Ectodermal cell (in vitro differentiated cells): ENCODE measurements around the gene GRIN3B.
"Not testable (repeated sequence)": the region's sequence is repeated elsewhere in the genome, so short reads cannot be mapped to it uniquely, and the experiment has no call there.

ENCODE experiments used
- H3K27ac ChIP-seq: 2 replicates; pipeline ENCODE4 v1.7.0; 2013; ENCODE audit warnings: mild to moderate bottlenecking, low read depth, low read length; ENCODE audit not compliant: insufficient read depth, poor library complexity, severe bottlenecking
- H3K27me3 ChIP-seq: 2 replicates; pipeline ENCODE4 v1.7.0; 2013; ENCODE audit warnings: mild to moderate bottlenecking, low read length; ENCODE audit not compliant: insufficient read depth, control insufficient read depth, poor library complexity, severe bottlenecking
- H3K36me3 ChIP-seq: one replicate; pipeline ENCODE4 v1.7.0; 2013; ENCODE audit warnings: low read length; ENCODE audit not compliant: control insufficient read depth, insufficient read depth
- H3K4me1 ChIP-seq: one replicate; pipeline ENCODE4 v1.7.0; 2013; ENCODE audit warnings: low read length; ENCODE audit not compliant: control insufficient read depth, insufficient read depth
- H3K4me3 ChIP-seq: 2 replicates; pipeline ENCODE4 v1.7.0; 2013; ENCODE audit warnings: low read depth, low read length, control low read depth; ENCODE audit not compliant: insufficient read depth
- H3K9me3 ChIP-seq: 2 replicates; pipeline ENCODE4 v1.7.0; 2013; ENCODE audit warnings: mild to moderate bottlenecking, low read length, moderate library complexity; ENCODE audit not compliant: control insufficient read depth
- WGBS, 2 experiments: methylation state at CpG; one replicate each; pipeline ENCODE4 v1.1.7; 2013; ENCODE audit warnings: missing lambda C conversion rate in 2 of 2; 5-methylcytosine and 5-hydroxymethylcytosine counted together

GRIN3B gene

DNA sequence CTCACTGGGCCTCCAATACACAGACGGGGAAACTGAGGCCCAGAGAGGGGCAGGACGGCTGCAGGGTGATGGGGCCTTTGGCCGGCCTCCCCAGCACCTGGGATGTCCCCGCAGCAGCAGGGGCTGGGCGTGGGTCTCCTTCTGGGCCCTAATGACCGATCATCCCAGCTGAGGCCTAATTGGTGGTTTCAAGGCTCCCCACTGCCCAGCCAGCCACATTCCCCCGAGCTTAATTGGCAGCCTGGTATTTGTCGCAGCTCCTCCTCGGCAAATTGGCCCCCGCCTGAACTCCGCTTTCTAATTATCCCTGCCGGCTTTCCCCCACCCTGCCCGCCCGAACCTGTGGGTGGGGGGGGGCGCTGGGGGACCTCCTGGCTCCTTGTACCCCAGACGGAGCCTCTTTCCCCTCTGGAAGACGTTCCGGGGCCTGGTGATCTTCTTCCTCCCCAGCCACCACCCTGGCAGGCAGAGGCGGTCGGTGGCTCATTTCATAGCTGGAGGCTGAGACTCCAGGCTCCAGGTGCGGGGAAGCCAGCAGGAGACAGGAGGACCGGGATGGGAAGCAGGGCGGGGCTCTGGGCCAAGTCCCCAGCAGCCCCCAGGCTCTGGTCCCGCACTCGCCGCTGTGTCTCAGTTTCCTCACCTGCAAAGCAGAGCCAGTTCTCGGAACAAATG, 43.3 kb upstream of the GRIN3B start:
- H3K4me3 ChIP-seq, result no peak overlapping the region
- H3K27ac ChIP-seq, result peak overlapping the region; percentile 82
- H3K27me3 ChIP-seq, result no peaks in the 10 kb centered on the region
- H3K9me3 ChIP-seq, result no peaks in the 10 kb centered on the region
- 33 to 35% methylated on average over 27 of the region's 27 CpGs for WGBS, 2 experiments
- H3K4me1 ChIP-seq, result peaks cover 59% of the 10 kb centered on the region
- no peaks in the 10 kb centered on the region for H3K36me3 ChIP-seq

DNA sequence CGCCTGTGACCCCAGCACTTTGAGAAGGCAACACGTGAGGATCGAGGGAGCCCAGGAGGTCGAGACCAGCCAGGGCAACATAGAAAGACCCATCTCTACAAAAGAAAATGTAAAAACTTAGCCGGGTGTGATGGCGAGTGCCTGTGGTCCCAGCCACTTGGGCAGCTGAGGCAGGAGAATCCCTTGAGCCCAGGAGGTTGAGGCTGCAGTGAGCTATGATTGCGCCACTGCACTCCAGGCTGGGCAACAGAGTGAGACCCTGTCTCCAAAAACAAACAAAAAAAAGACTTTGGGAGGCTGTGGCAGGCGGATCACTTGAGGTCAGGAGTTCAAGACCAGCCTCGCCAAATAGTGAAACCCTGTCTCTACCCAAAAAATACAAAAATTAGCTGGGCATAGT, 42.6 kb upstream of the GRIN3B start:
- H3K9me3 ChIP-seq, H3K36me3 ChIP-seq, H3K4me3 ChIP-seq, H3K27me3 ChIP-seq: not testable (repeated sequence)
- 92 to 93% methylated on average over 9 of the region's 9 CpGs for WGBS, 2 experiments
- Histone ChIP-seq H3K4me1 (peaks cover 57% of the 10 kb centered on the region), H3K27ac (peak overlapping the region; percentile 82)

DNA sequence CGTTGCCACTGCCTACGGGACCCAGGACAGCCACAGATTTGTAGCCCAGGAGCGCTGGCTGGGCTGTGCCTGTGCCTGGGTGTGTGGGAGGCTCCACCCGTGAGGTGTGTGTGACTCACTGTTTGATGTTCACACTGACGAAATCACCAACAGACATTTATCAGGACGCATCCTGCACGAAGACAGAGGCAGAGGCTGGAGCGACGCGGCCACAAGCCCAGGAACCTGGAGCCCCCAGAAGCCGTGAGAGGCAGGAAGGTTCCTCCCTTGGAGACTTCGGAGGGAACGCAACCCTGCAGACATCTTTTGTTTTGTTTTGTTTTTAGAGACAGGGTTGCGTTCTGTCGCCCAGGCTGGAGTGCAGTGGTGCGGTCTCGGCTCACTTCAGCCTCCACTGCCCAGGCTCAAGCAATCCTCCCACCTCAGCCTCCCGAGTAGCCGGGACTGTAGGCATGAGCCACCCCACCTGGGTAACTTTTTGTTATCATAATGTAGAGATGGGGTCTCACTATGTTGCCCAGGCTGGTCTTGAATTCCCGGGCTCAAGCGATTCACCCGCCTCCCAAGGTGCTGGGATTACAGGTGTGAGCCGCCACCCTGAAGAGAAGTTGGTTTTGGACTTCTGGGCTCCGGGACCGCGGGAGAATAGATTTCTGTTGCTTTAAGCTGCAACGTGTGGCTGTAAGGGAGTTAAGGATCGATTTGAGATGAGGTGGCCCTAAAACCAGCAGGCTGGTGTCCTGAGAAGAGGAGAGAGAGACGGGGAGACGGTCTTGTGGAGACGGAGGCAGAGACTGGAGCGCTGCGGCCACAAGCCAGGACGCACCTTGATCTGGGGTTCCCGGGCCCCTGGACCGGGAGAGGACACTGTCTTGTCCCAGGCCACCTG, 41.0 kb upstream of the GRIN3B start:
- Histone ChIP-seq H3K9me3 (no peaks in the 10 kb centered on the region), H3K36me3 (peaks cover 3% of the 10 kb centered on the region), H3K4me3 (no peak overlapping the region), H3K27me3 (no peaks in the 10 kb centered on the region), H3K4me1 (peaks cover 41% of the 10 kb centered on the region), H3K27ac (no peak overlapping the region)
- 94 to 95% methylated on average over 36 of the region's 36 CpGs for WGBS, 2 experiments

DNA sequence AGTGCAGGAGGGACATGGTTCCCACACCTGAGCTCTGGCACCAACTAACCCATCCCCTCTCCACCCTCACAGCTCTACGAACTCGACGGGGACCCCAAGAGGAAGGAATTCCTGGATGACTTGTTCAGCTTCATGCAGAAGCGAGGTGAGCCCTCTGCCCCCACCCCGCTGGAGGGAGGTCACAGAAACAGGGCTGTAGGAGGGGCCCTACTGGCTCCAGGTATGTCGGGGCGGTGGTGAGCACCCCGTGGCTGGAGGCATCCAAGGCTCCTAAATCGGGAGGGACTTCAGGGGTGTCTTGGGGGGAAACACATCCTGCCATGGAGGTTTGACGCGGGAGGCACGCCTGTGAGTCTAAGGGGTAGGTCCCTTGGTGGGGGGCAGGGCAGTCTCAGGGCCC, 40.2 kb upstream of the GRIN3B start:
- no peaks in the 10 kb centered on the region for H3K27me3 ChIP-seq
- no peaks in the 10 kb centered on the region for H3K9me3 ChIP-seq
- peaks cover 33% of the 10 kb centered on the region for H3K4me1 ChIP-seq
- WGBS, 2 experiments, result 62 to 64% methylated on average over 12 of the region's 12 CpGs
- no peak overlapping the region for H3K4me3 ChIP-seq
- no peak overlapping the region for H3K27ac ChIP-seq
- peaks cover 11% of the 10 kb centered on the region for H3K36me3 ChIP-seq

DNA sequence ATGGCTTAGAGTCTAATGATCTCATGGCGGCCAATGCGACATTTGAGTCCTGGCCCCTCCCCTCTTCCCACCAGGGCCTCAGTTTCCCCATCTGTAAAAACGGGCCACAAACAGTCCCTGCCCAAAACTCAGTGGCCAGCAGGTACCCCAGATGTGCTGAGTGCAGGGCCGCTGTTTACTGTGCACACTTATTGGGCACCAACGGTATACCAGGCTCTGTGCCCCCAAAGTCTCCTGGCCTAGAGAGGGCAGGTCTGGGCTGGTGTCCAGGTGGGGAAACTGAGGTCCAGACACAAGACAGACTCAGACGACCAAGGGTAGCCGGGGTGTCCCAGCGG, 39.6 kb upstream of the GRIN3B start:
- H3K27ac ChIP-seq, result no peak overlapping the region
- no peaks in the 10 kb centered on the region for H3K27me3 ChIP-seq
- H3K4me3 ChIP-seq, result no peak overlapping the region
- H3K9me3 ChIP-seq, result no peaks in the 10 kb centered on the region
- 92 to 94% methylated on average over 8 of the region's 8 CpGs for WGBS, 2 experiments
- peaks cover 27% of the 10 kb centered on the region for H3K4me1 ChIP-seq
- peaks cover 17% of the 10 kb centered on the region for H3K36me3 ChIP-seq

DNA sequence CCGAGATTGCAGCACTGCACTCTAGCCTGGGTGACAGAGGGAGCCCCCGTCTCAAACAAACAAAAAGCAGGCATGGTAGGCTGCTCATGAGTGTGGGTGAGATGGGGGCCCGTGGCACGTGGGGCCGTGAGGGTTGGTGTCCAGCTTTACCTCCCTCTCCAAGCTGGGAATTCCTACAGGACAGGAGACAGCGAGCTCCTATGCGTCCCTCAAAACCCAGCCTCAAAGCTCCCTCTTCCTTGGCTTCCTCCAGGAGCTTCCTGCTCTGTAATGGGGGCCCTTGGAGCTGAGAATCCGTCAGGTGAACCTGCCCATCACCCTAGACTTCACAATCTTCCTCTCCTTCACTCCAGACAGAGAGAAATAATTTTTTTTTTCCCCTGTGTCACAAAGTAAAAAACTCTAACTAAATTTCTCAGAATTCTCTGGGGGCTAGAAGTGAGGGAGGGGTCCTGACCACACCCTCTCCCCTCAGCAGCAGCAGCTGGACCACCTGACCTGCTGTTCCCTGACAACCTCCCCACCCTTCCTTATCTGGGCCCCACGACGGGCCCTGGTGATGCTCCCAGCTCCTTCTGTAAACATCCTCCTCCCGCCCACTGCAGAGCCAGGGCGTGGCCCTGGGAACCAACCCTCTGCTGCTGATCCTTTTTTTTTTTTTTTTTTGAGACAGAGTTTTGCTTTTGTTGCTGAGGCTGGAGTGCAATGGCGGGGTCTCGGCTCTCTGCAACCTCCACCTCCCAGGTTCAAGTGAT, 38.2 kb upstream of the GRIN3B start:
- H3K36me3 ChIP-seq, result peaks cover 29% of the 10 kb centered on the region
- H3K4me3 ChIP-seq, result no peak overlapping the region
- no peak overlapping the region for H3K27ac ChIP-seq
- WGBS, 2 experiments, result 80 to 81% methylated on average over 14 of the region's 14 CpGs
- H3K27me3 ChIP-seq, result no peaks in the 10 kb centered on the region
- H3K4me1 ChIP-seq, result peaks cover 18% of the 10 kb centered on the region
- no peaks in the 10 kb centered on the region for H3K9me3 ChIP-seq

DNA sequence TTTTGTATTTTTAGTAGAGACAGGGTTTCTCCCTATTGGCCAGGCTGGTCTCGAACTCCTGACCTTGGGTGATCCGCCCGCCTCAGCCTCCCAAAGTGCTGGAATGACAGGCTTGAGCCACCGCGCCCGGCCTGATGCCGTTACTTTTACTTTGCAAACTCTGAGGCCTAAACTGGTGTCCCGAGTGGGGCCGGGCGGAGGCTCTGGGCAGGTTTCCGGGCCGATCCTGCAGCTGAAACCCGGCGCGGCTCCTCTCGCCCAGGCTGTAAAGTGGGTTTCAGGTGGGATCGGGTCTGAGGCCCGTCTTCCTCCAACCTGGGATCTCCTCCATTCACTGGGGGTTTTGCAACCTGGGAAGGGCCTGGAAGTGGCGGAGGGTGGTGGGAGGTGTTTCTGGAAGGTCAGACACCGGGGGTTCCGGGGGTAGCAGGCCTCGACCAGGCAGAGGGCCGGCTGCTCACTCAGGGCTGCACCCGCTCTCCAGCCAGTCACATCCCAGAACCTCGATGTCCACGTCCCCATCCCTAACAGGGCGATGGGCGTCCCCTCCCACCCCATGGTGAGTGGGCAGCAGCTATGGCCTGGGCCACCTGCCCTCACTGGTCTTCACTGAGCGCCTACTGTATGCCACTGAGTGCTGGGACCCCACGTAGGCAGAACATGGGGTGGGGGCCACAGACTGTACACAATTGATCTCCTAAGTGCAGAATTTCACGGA, 37.4 kb upstream of the GRIN3B start:
- Histone ChIP-seq H3K4me3 (no peak overlapping the region), H3K36me3 (peaks cover 35% of the 10 kb centered on the region), H3K27ac (no peak overlapping the region), H3K4me1 (peaks cover 14% of the 10 kb centered on the region), H3K9me3 (no peaks in the 10 kb centered on the region), H3K27me3 (no peaks in the 10 kb centered on the region)
- WGBS, 2 experiments, result 90% methylated on average over 31 of the region's 31 CpGs

DNA sequence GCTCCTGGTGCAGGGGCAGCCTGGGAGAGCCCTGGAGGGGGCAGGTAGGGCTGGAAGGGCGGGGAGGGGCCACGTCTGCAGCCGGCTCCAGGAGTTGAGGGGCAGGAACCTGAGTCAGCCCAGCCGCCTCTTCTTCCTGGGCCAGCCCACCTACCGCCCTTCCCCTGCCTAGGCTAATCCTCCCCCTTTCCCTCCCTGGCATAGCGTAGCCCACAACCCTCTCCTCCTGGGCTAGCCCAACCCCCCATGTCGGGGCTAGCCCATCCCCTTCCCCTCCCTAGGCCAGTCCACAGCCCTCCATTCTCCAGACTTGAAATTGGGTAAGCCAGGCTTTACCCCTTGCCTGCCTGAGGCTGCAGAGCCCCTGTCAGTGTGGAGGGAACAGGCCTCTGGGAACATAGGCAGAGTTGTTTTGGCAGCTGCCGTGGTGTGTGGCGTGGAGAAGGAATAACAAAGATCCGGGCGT, 36.7 kb upstream of the GRIN3B start:
- no peaks in the 10 kb centered on the region for H3K9me3 ChIP-seq
- H3K27me3 ChIP-seq, result no peaks in the 10 kb centered on the region
- peaks cover 14% of the 10 kb centered on the region for H3K4me1 ChIP-seq
- WGBS, 2 experiments, result 83 to 85% methylated on average over 11 of the region's 11 CpGs
- no peak overlapping the region for H3K27ac ChIP-seq
- H3K4me3 ChIP-seq, result no peak overlapping the region
- peaks cover 39% of the 10 kb centered on the region for H3K36me3 ChIP-seq

DNA sequence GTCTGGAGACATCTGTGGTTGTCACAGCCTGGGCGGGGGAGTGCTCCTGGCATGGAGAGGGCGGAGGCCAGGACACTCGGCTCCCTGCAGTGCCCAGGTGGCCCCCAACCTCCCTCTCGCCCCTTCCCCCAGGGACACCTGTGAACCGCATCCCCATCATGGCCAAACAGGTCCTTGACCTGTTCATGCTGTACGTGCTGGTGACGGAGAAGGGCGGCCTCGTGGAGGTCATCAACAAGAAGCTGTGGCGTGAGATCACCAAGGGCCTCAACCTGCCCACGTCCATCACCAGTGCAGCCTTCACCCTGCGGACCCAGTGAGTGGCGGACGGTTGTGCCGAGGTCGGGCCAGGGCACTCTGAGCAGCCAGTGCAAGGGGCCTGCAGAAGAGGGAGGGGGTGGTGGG, 36.1 kb upstream of the GRIN3B start:
- Histone ChIP-seq H3K9me3 (no peaks in the 10 kb centered on the region), H3K4me3 (no peak overlapping the region), H3K27ac (no peak overlapping the region), H3K36me3 (peaks cover 45% of the 10 kb centered on the region), H3K4me1 (peaks cover 14% of the 10 kb centered on the region), H3K27me3 (no peaks in the 10 kb centered on the region)
- 96 to 97% methylated on average over 16 of the region's 16 CpGs for WGBS, 2 experiments
